Urinary bladder (tissue), 4 donors: ENCODE results near the gene RNF13. TPM values are rescaled to one million over a fixed set of nuclear protein-coding genes. Genes with fewer than 3 reads are reported as not detected.
"Not testable (repeated sequence)": the region's sequence is repeated elsewhere in the genome, so short reads cannot be mapped to it uniquely, and the experiment has no call there.

ENCODE experiments used
- DNase-seq: peaks from one replicate; pipeline ENCODE4 v3.0.0-alpha.2; 2015; ENCODE audit errors: extremely low spot score
- H3K27ac ChIP-seq: one replicate; pipeline ENCODE4 v1.5.1; 2013; ENCODE audit warnings: low read depth, mild to moderate bottlenecking, moderate library complexity
- H3K36me3 ChIP-seq: one replicate; pipeline ENCODE4 v1.6.1; 2013; ENCODE audit warnings: mild to moderate bottlenecking, moderate library complexity; ENCODE audit not compliant: insufficient read depth
- H3K4me1 ChIP-seq: one replicate; pipeline ENCODE4 v1.6.1; 2013; ENCODE audit warnings: mild to moderate bottlenecking, moderate library complexity; ENCODE audit not compliant: insufficient read depth
- H3K4me3 ChIP-seq: one replicate; pipeline ENCODE4 v1.5.1; 2013; ENCODE audit warnings: low read depth, low read length
- WGBS: extraction: QIAGEN DNeasy Blood & Tissue Kit; methylation state at CpG from one replicate; pipeline ENCODE4 v1.1.7; 2013; 5-methylcytosine and 5-hydroxymethylcytosine counted together
- polyA plus RNA-seq: library from polyadenylated mRNA; stranded (reverse); fragments of 200-250 nt; gene quantifications from one replicate; pipeline ENCODE4 v1.2.3, GENCODE V29; 2013
- total RNA-seq: library from RNA; depleted of rRNA; stranded (reverse); fragments of >200 nt; gene quantifications from one replicate; pipeline ENCODE4 v1.2.3, GENCODE V29; 2014
- donor health status: healthy with polysubstance abuse.
- donor health status: healthy.

Gene RNF13
- total and polyA plus RNA-seq, 2 donors: 74.8 to 162 TPM

DNA sequence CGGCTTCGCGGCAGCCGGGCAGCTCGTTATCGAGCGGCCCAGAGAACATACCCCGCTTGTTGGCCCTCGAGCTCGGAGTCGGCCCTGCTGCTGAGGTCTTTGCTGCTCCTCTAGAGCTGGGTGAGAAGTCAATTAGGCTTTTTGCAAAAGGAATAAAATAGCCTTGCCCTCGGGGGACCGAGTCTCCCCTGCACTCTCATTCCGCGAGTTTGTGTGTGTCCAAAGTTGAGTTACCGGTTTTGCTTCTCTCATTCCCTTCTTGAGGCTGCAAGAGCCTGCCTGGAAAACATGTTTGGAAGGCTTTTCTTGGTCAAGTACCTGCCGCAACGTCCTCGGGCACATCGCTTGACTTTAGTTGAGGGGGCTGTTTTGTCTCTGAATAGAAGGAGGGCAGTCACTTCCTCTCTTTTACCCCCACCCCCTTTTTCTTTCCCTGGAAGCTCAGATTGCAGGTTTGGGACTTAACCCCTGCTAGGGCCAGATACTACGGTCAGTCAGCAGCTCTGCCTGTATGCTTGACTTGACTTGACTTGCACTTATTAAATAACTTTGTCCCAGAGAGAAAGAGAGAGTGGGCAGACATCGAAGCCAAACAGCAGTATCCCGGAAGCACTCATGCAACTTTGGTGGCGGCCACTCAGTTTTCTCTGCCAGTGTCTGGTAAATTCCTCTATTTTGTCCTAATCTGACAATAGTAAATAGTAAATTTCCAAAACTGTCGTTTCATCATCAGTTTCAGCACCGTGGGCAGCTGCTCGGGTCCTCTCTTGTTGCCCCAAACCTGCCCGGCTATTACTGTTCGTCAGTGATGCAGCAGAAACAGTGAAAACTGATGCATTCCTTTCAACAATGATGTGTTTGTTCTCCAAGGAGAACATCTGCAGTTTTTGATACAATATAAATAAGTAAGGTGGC is 609 bp downstream of the RNF13 start:
- Histone ChIP-seq H3K4me1 (no peaks in the 10 kb centered on the region), H3K27ac (peak overlapping the region; percentile 98), H3K36me3 (no peaks in the 10 kb centered on the region), H3K4me3 (peak overlapping the region; percentile 63)
- WGBS: under 1% methylated on average over 29 of the region's 29 CpGs
- peak; percentile 45 for DNase-seq

DNA sequence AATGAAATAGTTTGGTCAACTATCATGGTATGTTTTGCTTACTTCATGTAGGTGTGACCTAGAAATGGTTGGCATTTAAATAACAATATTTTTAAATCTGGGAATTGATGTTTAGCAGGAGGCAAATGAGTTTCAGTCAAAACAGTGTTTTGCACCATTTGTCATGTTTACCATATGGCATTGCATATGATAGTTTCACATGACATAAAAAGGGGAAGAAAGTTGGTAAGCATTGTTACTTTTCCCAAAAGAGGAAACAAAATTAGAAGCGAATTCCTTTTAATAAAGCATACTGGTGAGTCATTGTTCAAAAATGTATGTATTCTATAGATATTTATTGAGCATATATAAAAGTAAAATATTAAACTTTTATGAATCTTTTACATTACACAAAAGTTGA is 2.3 kb downstream of the RNF13 start:
- H3K36me3 ChIP-seq: no peaks in the 10 kb centered on the region
- H3K27ac ChIP-seq: no peak overlapping the region
- no peaks in the 10 kb centered on the region for H3K4me1 ChIP-seq
- no peak for DNase-seq
- 82% methylated on average over 1 of the region's 1 CpG for whole genome bisulfite sequencing
- no peak overlapping the region for H3K4me3 ChIP-seq

DNA sequence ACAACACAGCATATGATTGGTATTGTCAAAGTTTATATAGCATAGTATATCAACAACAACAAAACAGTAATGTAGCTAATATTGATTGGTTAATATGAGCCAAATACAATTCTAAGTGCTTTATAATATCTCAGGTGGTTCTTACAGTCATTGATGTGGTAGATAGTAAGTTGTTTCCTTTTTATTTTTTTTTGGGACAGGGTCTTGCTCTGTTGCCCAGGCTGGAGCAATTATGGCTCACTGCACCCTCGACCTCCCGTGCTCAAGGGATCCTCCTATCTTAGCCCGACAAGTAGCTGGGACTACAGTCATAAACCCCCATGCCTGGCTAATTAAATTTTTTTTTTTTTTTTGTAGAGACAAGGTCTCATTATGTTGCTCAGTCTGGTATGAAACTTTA is 2.7 kb downstream of the RNF13 start:
- no peak overlapping the region for H3K4me3 ChIP-seq

DNA sequence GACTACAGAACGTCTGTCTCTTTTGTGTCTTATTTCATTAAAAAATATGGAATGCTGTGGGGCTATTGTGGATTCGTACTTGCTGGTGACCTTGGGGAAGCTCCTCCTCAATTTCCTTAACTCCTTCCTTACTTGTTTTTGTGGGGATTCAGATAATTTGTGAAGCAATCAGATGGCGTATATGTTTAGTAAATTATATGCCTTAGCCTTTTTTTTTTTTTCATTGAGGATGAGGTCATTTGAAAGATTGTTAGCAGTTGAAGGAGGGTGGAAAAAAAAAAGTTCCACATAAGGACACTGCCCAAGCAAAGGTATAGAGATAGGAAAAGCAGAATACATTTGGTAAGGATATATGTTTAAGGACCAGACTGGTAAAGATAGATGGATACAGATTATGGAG is 3.3 kb downstream of the RNF13 start:
- Histone ChIP-seq H3K4me1 (no peaks in the 10 kb centered on the region), H3K27ac (no peak overlapping the region), H3K36me3 (no peaks in the 10 kb centered on the region), H3K4me3 (no peak overlapping the region)
- WGBS: 53% methylated on average over 3 of the region's 3 CpGs
- DNase-seq: no peak

More for the DNA sequence above, 2.7 kb downstream of the RNF13 start:
- H3K4me1 ChIP-seq: no peaks in the 10 kb centered on the region
- no peak for DNase-seq
- H3K27ac ChIP-seq: no peak overlapping the region
- WGBS: 93% methylated on average over 3 of the region's 3 CpGs
- no peaks in the 10 kb centered on the region for H3K36me3 ChIP-seq

GRCh38 chr3:149816986-149817385 is 4.0 kb downstream of the RNF13 start:
- WGBS: 60% methylated on average over 2 of the region's 2 CpGs

GRCh38 chr3:149819432-149819831 is 6.4 kb downstream of the RNF13 start:
- DNase-seq: no peak
- H3K27ac ChIP-seq: no peak overlapping the region
- WGBS: 78% methylated on average over 1 of the region's 1 CpG
- no peaks in the 10 kb centered on the region for H3K36me3 ChIP-seq
- no peak overlapping the region for H3K4me3 ChIP-seq
- H3K4me1 ChIP-seq: no peaks in the 10 kb centered on the region

More at GRCh38 chr3:149816986-149817385, 4.0 kb downstream of the RNF13 start:
- Histone ChIP-seq H3K4me1 (no peaks in the 10 kb centered on the region), H3K4me3 (no peak overlapping the region), H3K36me3 (no peaks in the 10 kb centered on the region), H3K27ac (no peak overlapping the region)
- DNase-seq: no peak

- 72% methylated on average over 4 of the region's 4 CpGs for WGBS
- no peak for DNase-seq
- Histone ChIP-seq H3K4me1 (no peaks in the 10 kb centered on the region), H3K36me3 (no peaks in the 10 kb centered on the region), H3K4me3 (no peak overlapping the region), H3K27ac (no peak overlapping the region)
Observed at GRCh38 chr3:149820183-149820582, 7.2 kb downstream of the RNF13 start.

DNA sequence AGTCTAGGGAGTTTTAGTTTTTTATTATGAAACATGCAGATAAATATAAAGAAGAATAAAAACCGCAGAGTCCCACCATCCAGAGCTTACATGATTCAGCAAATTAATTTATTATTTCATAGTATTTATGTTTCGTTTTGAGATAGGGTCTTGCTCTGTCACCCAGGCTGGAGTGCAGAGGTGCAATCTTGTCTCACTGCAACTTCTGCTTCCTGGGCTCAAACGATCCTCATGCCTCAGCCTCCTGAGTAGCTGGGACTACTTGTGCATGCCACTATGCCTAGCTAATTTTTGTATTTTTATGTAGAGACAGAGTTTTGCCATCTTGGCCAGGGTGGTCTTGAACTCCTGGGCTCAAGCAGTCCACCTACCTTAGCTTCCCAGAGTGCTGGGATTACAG is 13.6 kb downstream of the RNF13 start:
- no peaks in the 10 kb centered on the region for H3K4me1 ChIP-seq
- no peaks in the 10 kb centered on the region for H3K36me3 ChIP-seq
- no peak overlapping the region for H3K27ac ChIP-seq
- 82% methylated on average over 3 of the region's 3 CpGs for WGBS
- DNase-seq: no peak
- H3K4me3 ChIP-seq: no peak overlapping the region

DNA sequence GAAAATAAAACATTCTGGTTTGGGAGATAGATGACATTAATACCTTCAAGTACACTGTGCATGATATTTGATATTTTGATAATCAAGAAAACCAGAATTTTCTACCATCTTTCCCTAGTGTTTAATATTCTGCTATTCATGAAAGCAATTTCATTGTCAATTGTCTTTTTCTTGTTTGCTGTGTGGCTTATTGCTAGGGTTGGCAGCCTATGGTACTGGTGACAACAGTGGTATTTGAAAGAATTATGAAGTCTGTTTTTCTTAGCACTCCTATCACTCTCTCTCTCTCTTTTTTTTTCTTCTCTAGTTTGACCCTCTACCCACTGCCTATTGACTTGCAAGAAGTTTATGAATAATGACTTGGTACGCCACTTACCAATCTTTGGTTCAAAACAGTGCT is 15.4 kb downstream of the RNF13 start:
- WGBS: 96% methylated on average over 1 of the region's 1 CpG
- Histone ChIP-seq H3K36me3 (no peaks in the 10 kb centered on the region), H3K27ac (no peak overlapping the region), H3K4me1 (no peaks in the 10 kb centered on the region), H3K4me3 (no peak overlapping the region)
- no peak for DNase-seq

DNA sequence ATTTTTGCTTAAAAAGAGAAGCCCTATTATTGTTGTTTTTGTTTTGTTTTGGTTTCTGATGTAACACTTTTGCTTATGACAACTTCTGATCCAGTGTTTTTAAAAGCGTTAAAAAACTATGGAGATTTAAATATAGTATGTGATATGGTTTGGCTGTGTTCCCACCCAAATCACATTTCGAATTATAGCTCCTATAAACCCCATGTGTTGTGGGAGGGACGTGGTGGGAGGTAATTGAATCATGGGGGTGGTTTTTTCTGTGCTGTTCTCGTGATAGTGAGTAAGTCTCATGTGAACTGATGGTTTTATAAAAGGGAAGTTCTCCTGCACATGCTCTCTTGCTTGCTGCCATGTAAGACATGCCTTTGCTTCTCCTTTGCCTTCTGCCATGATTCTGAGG is 16.6 kb downstream of the RNF13 start:
- not testable (repeated sequence) for H3K27ac ChIP-seq, DNase-seq, H3K4me3 ChIP-seq, H3K36me3 ChIP-seq, H3K4me1 ChIP-seq
- WGBS: 96% methylated on average over 4 of the region's 4 CpGs

GRCh38 chr3:149830902-149831301 is 17.9 kb downstream of the RNF13 start:
- DNase-seq: no peak
- no peak overlapping the region for H3K4me3 ChIP-seq
- WGBS: 94% methylated on average over 2 of the region's 2 CpGs
- no peaks in the 10 kb centered on the region for H3K4me1 ChIP-seq
- no peaks in the 10 kb centered on the region for H3K36me3 ChIP-seq
- H3K27ac ChIP-seq: no peak overlapping the region

- H3K27ac ChIP-seq: no peak overlapping the region
- no peak overlapping the region for H3K4me3 ChIP-seq
- no peaks in the 10 kb centered on the region for H3K4me1 ChIP-seq
- H3K36me3 ChIP-seq: no peaks in the 10 kb centered on the region
- DNase-seq: no peak
- 98% methylated on average over 4 of the region's 4 CpGs for WGBS
Observed at GRCh38 chr3:149831321-149831720, 18.3 kb downstream of the RNF13 start.

- H3K4me3 ChIP-seq: no peak overlapping the region
- no peaks in the 10 kb centered on the region for H3K4me1 ChIP-seq
- DNase-seq: no peak
- WGBS: 88% methylated on average over 1 of the region's 1 CpG
- H3K36me3 ChIP-seq: no peaks in the 10 kb centered on the region
- H3K27ac ChIP-seq: no peak overlapping the region
Observed at GRCh38 chr3:149832086-149832485, 19.1 kb downstream of the RNF13 start.

DNA sequence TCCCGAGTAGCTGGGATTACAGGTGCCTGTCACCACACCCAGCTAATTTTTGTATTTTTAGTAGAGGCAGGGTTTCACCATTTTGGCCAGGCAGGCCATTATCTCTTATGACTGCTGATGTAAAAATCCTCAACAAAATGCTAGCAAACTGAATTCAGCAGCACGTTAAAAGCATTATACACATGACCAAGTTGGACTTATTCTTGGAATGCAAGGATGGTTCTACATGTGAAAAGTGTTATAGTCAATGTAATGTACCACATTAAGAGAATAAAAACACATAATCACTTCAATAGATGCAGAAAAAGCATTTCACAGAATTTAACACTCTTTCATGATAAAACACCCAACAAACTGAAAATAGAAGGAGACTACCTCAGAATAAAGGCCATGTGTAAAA is 20.2 kb downstream of the RNF13 start:
- no peaks in the 10 kb centered on the region for H3K4me1 ChIP-seq
- no peak for DNase-seq
- no peak overlapping the region for H3K27ac ChIP-seq
- H3K4me3 ChIP-seq: no peak overlapping the region
- WGBS: 93% methylated on average over 2 of the region's 2 CpGs
- H3K36me3 ChIP-seq: no peaks in the 10 kb centered on the region
